WTC11 (cell line): ENCODE measurements around the gene AJAP1. TPM values are rescaled to one million over a fixed set of nuclear protein-coding genes. Genes with fewer than 3 reads are reported as not detected.
A peak's percentile ranks its signal among the peaks of the same experiment; 100 is the strongest.
"Not testable (repeated sequence)": the region's sequence is repeated elsewhere in the genome, so short reads cannot be mapped to it uniquely, and the experiment has no call there.

Source experiments
- ATAC-seq: fragments of 200-7000 bp; cut with Tn5 transposase; 2 replicates; pipeline ENCODE4 v1.10.0; 2021; ENCODE audit warnings: mild to moderate bottlenecking, moderate library complexity
- CTCF ChIA-PET: fragments of 300-600 bp; sonication (Branson Sonifier 250); formaldehyde crosslinking; loops from one replicate; lab custom pipeline; 2021; ENCODE audit warnings: antibody characterized with exemption; lab: Charles Lee
- POLR2A ChIA-PET: fragments of 350-600 bp; sonication (Branson Sonifier 250); formaldehyde crosslinking; loops from one replicate; lab custom pipeline; 2021; ENCODE audit warnings: antibody characterized with exemption; lab: Charles Lee
- DNase-seq: peaks from one replicate; pipeline ENCODE4 v3.0.0; 2021; ENCODE audit warnings: low spot score
- H3K27ac Mint-ChIP-seq: 2 replicates; pipeline ENCODE4 v1.8.0; 2021; ENCODE audit warnings: mixed read lengths
- H3K27me3 Mint-ChIP-seq: 2 replicates; pipeline ENCODE4 v1.8.0; 2021; ENCODE audit warnings: low read depth, mild to moderate bottlenecking, moderate library complexity, mixed read lengths
- H3K36me3 Mint-ChIP-seq: 2 replicates; pipeline ENCODE4 v1.8.0; 2021; ENCODE audit warnings: mixed read lengths
- H3K4me1 Mint-ChIP-seq: 2 replicates; pipeline ENCODE4 v1.8.0; 2022; ENCODE audit warnings: mixed read lengths
- H3K4me3 Mint-ChIP-seq: 2 replicates; pipeline ENCODE4 v1.8.0; 2021; ENCODE audit warnings: mild to moderate bottlenecking, moderate library complexity, mixed read lengths
- H3K9me3 Mint-ChIP-seq: 2 replicates; pipeline ENCODE4 v1.8.0; 2021; ENCODE audit warnings: mixed read lengths
- CBFB ChIP-seq: sonication (generic); formaldehyde crosslinking; IDR thresholded peaks from 2 replicates; pipeline ENCODE4 v1.8.1; 2022; ENCODE audit warnings: mild to moderate bottlenecking, low read depth, missing genetic modification reagents
- CREB1 ChIP-seq: sonication (generic); formaldehyde crosslinking; IDR thresholded peaks from 2 replicates; pipeline ENCODE4 v1.8.0; 2023; ENCODE audit warnings: mild to moderate bottlenecking, missing genetic modification reagents
- CREM ChIP-seq: sonication (generic); formaldehyde crosslinking; IDR thresholded peaks from 2 replicates; pipeline ENCODE4 v1.8.1; 2022; ENCODE audit warnings: mild to moderate bottlenecking, missing genetic modification reagents, moderate library complexity
- FOXP1 ChIP-seq: sonication (generic); formaldehyde crosslinking; IDR thresholded peaks from 2 replicates; pipeline ENCODE4 v1.8.0; 2022; ENCODE audit warnings: missing genetic modification reagents, mild to moderate bottlenecking, moderate library complexity, borderline replicate concordance
- GTF2I ChIP-seq: fragments of 250-450 bp; sonication (Bioruptor Pico); conservative IDR thresholded peaks from 2 replicates; pipeline ENCODE4 v1.4.0; 2021; ENCODE audit warnings: mild to moderate bottlenecking
- HMGA2 ChIP-seq: fragments of 250-450 bp; sonication (Bioruptor Pico); IDR thresholded peaks from 2 replicates; pipeline ENCODE4 v1.4.0; 2021; ENCODE audit warnings: mild to moderate bottlenecking, moderate library complexity
- JAZF1 ChIP-seq: fragments of 250-450 bp; sonication (Bioruptor Pico); IDR thresholded peaks from 2 replicates; pipeline ENCODE4 v1.9.0; 2021; ENCODE audit warnings: moderate library complexity, mild to moderate bottlenecking, inconsistent platforms
- JUN ChIP-seq: sonication (generic); formaldehyde crosslinking; IDR thresholded peaks from 2 replicates; pipeline ENCODE4 v1.8.0; 2023; ENCODE audit warnings: mild to moderate bottlenecking, missing genetic modification reagents
- NR2C2 ChIP-seq: sonication (generic); formaldehyde crosslinking; IDR thresholded peaks from 2 replicates; pipeline ENCODE4 v1.8.0; 2022; ENCODE audit warnings: mild to moderate bottlenecking, missing genetic modification reagents
- NR3C1 ChIP-seq: sonication (generic); formaldehyde crosslinking; conservative IDR thresholded peaks from 2 replicates; pipeline ENCODE4 v1.8.1; 2023; ENCODE audit warnings: low read depth, mild to moderate bottlenecking, missing genetic modification reagents
- RORB ChIP-seq: fragments of 250-450 bp; sonication (Bioruptor Pico); IDR thresholded peaks from 2 replicates; pipeline ENCODE4 v1.9.0; 2021; ENCODE audit warnings: mild to moderate bottlenecking
- SMAD3 ChIP-seq: sonication (generic); formaldehyde crosslinking; IDR thresholded peaks from 2 replicates; pipeline ENCODE4 v1.8.0; 2022; ENCODE audit warnings: missing genetic modification reagents, mild to moderate bottlenecking, borderline replicate concordance
- ZNF219 ChIP-seq: sonication (generic); formaldehyde crosslinking; IDR thresholded peaks from 2 replicates; pipeline ENCODE4 v1.8.0; 2023; ENCODE audit warnings: missing genetic modification reagents, mild to moderate bottlenecking, borderline replicate concordance
- ZNF232 ChIP-seq: sonication (generic); formaldehyde crosslinking; IDR thresholded peaks from 2 replicates; pipeline ENCODE4 v1.8.0; 2022; ENCODE audit warnings: mild to moderate bottlenecking, missing genetic modification reagents
- ZNF263 ChIP-seq: sonication (generic); formaldehyde crosslinking; IDR thresholded peaks from 2 replicates; pipeline ENCODE4 v1.8.1; 2022; ENCODE audit warnings: low read depth, mild to moderate bottlenecking, moderate library complexity, missing genetic modification reagents
- total RNA-seq: library from RNA; stranded (reverse); gene quantifications from 3 replicates; pipeline ENCODE4 v1.2.3, GENCODE V29; 2021
- TF ChIP-seq, protein P1 (sequence below): sonication (generic); formaldehyde crosslinking; IDR thresholded peaks from 2 replicates; pipeline ENCODE4 v1.8.0; 2022; ENCODE audit warnings: mild to moderate bottlenecking, missing genetic modification reagents
- TF ChIP-seq, protein P2 (sequence below): fragments of 250-450 bp; sonication (Bioruptor Pico); IDR thresholded peaks from 2 replicates; pipeline ENCODE4 v1.8.0; 2021; ENCODE audit warnings: mild to moderate bottlenecking
- TF ChIP-seq, protein P3 (sequence below): sonication (generic); formaldehyde crosslinking; IDR thresholded peaks from 2 replicates; pipeline ENCODE4 v1.8.1; 2023; ENCODE audit warnings: mild to moderate bottlenecking, missing genetic modification reagents
- TF ChIP-seq, protein P4 (sequence below): sonication (generic); formaldehyde crosslinking; IDR thresholded peaks from 2 replicates; pipeline ENCODE4 v1.8.0; 2022; ENCODE audit warnings: mild to moderate bottlenecking, missing genetic modification reagents
- TF ChIP-seq, protein P5 (sequence below): sonication (generic); formaldehyde crosslinking; IDR thresholded peaks from 2 replicates; pipeline ENCODE4 v1.8.1; 2022; ENCODE audit warnings: low read depth, missing genetic modification reagents, borderline replicate concordance
- TF ChIP-seq, protein P6 (sequence below): sonication (generic); formaldehyde crosslinking; IDR thresholded peaks from 2 replicates; pipeline ENCODE4 v1.8.0; 2023; ENCODE audit warnings: missing genetic modification reagents
- TF ChIP-seq, protein P7 (sequence below): sonication (generic); formaldehyde crosslinking; IDR thresholded peaks from 2 replicates; pipeline ENCODE4 v1.8.0; 2022; ENCODE audit warnings: mild to moderate bottlenecking, missing genetic modification reagents
- TF ChIP-seq, protein P8 (sequence below): sonication (generic); formaldehyde crosslinking; IDR thresholded peaks from 2 replicates; pipeline ENCODE4 v1.8.1; 2023; ENCODE audit warnings: mild to moderate bottlenecking, missing genetic modification reagents, moderate library complexity

The AJAP1 gene
- total RNA-seq, 1 experiment from 2014 or later: 2.1 TPM

DNA sequence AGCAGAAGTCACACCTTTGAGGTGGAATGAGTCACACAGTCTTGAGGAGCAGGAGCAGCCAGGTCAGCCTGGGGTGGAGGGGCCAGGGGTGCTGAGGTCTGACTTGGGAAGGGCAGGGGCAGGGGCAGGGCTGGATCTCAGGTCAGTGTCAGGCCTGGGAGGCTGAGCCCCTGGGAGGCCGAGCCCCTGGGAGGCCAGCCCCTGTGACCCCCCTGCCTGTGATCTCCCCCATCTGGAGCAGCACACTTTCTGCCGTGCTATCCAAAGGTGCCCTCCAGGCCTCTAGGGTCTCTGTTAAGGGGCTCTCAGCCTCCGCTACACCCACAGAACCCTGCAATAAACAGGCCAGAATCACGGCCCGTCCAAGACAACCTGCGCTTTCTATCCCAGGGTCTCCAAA lies 36.9 kb upstream of the AJAP1 start (continued):
- TF ChIP-seq RORB (CRISPR knock-in tag) (no peak), CREB1 (CRISPR knock-in tag) (no peak)
- TF ChIP-seq, protein P1, sequence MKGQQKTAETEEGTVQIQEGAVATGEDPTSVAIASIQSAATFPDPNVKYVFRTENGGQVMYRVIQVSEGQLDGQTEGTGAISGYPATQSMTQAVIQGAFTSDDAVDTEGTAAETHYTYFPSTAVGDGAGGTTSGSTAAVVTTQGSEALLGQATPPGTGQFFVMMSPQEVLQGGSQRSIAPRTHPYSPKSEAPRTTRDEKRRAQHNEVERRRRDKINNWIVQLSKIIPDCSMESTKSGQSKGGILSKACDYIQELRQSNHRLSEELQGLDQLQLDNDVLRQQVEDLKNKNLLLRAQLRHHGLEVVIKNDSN (CRISPR knock-in tag): no peak

DNA sequence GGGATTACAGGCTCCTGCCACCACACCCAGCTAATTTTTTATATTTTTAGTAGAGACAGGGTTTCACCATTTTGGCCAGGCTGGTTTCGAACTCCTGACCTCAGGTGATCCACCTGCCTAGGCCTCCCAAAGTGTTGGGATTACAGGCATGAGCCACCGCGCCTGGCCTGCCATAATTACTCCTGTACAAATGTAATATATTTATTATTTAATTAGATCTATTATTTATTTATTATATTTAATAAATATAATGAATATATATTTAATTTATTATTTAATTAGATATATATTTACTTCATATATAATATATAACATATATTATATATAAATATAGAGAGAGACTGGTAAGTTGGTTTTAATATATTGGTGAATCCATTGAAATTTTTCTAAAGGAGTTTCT lies 35.6 kb upstream of the AJAP1 start:
- DNase-seq, H3K4me1 Mint-ChIP-seq, CTCF ChIA-PET, ATAC-seq, H3K27ac Mint-ChIP-seq, H3K4me3 Mint-ChIP-seq, POLR2A ChIA-PET: not testable (repeated sequence)
- peaks cover 63% of the 10 kb centered on the region for H3K36me3 Mint-ChIP-seq
- peak; percentile 96; the same call in 1 of the 2 replicates for TF ChIP-seq HMGA2
- H3K9me3 Mint-ChIP-seq: peaks cover 56% of the 10 kb centered on the region
- peaks cover 10% of the 10 kb centered on the region for H3K27me3 Mint-ChIP-seq

DNA sequence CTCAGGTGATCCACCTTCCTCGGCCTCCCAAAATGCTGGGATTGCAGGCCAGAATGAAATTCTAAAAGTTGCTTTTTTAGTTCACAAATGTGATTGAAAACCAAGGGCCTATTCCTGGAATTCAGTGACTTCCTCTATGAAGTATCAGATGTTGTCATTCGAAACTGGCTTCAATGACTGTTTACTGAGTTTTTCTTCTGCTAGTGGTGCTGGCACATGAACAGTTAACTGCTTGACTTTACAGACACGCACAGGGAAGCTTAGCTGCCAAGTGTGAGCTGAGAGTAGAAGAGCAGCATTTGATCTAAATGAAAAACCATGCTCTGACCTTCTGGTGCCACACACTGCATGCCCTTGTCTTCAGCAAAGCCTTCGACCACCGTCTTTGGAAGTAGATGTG lies 32.8 kb upstream of the AJAP1 start:
- POLR2A ChIA-PET: no interaction called here
- no peak for TF ChIP-seq ZNF263 (CRISPR knock-in tag)
- TF ChIP-seq, protein P2, sequence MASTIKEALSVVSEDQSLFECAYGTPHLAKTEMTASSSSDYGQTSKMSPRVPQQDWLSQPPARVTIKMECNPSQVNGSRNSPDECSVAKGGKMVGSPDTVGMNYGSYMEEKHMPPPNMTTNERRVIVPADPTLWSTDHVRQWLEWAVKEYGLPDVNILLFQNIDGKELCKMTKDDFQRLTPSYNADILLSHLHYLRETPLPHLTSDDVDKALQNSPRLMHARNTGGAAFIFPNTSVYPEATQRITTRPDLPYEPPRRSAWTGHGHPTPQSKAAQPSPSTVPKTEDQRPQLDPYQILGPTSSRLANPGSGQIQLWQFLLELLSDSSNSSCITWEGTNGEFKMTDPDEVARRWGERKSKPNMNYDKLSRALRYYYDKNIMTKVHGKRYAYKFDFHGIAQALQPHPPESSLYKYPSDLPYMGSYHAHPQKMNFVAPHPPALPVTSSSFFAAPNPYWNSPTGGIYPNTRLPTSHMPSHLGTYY (CRISPR knock-in tag): no peak
- Mint-ChIP-seq H3K9me3 (peaks cover 49% of the 10 kb centered on the region), H3K4me1 (no peaks in the 10 kb centered on the region), H3K36me3 (peaks cover 54% of the 10 kb centered on the region), H3K27ac (no peak overlapping the region), H3K4me3 (no peak overlapping the region), H3K27me3 (no peaks in the 10 kb centered on the region; the same call in 1 of the 2 replicates)
- ATAC-seq (no peak), DNase-seq (no peak)
- CTCF ChIA-PET: no interaction called here

DNA sequence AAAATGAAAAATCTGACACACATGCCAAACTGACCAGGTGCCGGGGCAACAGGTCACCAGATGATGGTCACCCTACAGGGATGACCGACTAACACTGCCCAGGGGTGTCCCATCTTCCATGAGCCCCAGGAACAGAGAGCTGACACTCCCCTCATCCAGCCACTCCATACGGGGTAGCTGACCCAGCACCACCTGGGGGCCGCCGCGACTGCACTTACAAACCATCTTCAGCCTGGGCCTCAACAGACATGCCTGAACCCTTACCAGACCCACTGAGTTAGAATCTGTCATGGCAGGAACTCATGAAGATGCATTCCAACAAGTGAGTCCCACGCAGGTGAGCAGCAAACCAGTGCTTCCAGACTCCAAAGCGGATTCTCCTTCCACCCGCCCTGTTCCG lies 31.6 kb upstream of the AJAP1 start:
- H3K27me3 Mint-ChIP-seq: peaks cover under 1% of the 10 kb centered on the region
- CTCF ChIA-PET: no interaction called here
- TF ChIP-seq, protein P3, sequence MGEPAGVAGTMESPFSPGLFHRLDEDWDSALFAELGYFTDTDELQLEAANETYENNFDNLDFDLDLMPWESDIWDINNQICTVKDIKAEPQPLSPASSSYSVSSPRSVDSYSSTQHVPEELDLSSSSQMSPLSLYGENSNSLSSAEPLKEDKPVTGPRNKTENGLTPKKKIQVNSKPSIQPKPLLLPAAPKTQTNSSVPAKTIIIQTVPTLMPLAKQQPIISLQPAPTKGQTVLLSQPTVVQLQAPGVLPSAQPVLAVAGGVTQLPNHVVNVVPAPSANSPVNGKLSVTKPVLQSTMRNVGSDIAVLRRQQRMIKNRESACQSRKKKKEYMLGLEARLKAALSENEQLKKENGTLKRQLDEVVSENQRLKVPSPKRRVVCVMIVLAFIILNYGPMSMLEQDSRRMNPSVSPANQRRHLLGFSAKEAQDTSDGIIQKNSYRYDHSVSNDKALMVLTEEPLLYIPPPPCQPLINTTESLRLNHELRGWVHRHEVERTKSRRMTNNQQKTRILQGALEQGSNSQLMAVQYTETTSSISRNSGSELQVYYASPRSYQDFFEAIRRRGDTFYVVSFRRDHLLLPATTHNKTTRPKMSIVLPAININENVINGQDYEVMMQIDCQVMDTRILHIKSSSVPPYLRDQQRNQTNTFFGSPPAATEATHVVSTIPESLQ (CRISPR knock-in tag): no peak
- no peak for TF ChIP-seq CREM (CRISPR knock-in tag)
- no peak for TF ChIP-seq JAZF1 (CRISPR knock-in tag)
- TF ChIP-seq GTF2I (CRISPR knock-in tag): no peak
- no peak for TF ChIP-seq NR2C2
- TF ChIP-seq, protein P4, sequence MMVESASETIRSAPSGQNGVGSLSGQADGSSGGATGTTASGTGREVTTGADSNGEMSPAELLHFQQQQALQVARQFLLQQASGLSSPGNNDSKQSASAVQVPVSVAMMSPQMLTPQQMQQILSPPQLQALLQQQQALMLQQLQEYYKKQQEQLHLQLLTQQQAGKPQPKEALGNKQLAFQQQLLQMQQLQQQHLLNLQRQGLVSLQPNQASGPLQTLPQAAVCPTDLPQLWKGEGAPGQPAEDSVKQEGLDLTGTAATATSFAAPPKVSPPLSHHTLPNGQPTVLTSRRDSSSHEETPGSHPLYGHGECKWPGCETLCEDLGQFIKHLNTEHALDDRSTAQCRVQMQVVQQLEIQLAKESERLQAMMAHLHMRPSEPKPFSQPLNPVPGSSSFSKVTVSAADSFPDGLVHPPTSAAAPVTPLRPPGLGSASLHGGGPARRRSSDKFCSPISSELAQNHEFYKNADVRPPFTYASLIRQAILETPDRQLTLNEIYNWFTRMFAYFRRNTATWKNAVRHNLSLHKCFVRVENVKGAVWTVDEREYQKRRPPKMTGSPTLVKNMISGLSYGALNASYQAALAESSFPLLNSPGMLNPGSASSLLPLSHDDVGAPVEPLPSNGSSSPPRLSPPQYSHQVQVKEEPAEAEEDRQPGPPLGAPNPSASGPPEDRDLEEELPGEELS (CRISPR knock-in tag): no peak
- TF ChIP-seq, protein P5, sequence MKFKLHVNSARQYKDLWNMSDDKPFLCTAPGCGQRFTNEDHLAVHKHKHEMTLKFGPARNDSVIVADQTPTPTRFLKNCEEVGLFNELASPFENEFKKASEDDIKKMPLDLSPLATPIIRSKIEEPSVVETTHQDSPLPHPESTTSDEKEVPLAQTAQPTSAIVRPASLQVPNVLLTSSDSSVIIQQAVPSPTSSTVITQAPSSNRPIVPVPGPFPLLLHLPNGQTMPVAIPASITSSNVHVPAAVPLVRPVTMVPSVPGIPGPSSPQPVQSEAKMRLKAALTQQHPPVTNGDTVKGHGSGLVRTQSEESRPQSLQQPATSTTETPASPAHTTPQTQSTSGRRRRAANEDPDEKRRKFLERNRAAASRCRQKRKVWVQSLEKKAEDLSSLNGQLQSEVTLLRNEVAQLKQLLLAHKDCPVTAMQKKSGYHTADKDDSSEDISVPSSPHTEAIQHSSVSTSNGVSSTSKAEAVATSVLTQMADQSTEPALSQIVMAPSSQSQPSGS (CRISPR knock-in tag): no peak
- TF ChIP-seq, protein P6, sequence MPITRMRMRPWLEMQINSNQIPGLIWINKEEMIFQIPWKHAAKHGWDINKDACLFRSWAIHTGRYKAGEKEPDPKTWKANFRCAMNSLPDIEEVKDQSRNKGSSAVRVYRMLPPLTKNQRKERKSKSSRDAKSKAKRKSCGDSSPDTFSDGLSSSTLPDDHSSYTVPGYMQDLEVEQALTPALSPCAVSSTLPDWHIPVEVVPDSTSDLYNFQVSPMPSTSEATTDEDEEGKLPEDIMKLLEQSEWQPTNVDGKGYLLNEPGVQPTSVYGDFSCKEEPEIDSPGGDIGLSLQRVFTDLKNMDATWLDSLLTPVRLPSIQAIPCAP: no peak
- TF ChIP-seq FOXP1 (CRISPR knock-in tag): no peak
- TF ChIP-seq ZNF219: no peak
- no peak for TF ChIP-seq CBFB (CRISPR knock-in tag)
- TF ChIP-seq SMAD3 (CRISPR knock-in tag): no peak
- TF ChIP-seq, protein P7, sequence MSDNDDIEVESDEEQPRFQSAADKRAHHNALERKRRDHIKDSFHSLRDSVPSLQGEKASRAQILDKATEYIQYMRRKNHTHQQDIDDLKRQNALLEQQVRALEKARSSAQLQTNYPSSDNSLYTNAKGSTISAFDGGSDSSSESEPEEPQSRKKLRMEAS (CRISPR knock-in tag): no peak
- no peak for TF ChIP-seq ZNF232
- TF ChIP-seq, protein P8, sequence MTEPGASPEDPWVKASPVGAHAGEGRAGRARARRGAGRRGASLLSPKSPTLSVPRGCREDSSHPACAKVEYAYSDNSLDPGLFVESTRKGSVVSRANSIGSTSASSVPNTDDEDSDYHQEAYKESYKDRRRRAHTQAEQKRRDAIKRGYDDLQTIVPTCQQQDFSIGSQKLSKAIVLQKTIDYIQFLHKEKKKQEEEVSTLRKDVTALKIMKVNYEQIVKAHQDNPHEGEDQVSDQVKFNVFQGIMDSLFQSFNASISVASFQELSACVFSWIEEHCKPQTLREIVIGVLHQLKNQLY: no peak
- TF ChIP-seq JUN: no peak
- no peak for TF ChIP-seq NR3C1

More for the DNA sequence above, 31.6 kb upstream of the AJAP1 start:
- ATAC-seq: no peak
- DNase-seq: no peak
- no peak overlapping the region for H3K27ac Mint-ChIP-seq
- peaks cover 53% of the 10 kb centered on the region for H3K9me3 Mint-ChIP-seq
- POLR2A ChIA-PET: no interaction called here
- H3K4me1 Mint-ChIP-seq: no peaks in the 10 kb centered on the region
- H3K36me3 Mint-ChIP-seq: peaks cover 59% of the 10 kb centered on the region
- no peak overlapping the region for H3K4me3 Mint-ChIP-seq
